Trophoblast cell (in vitro differentiated cells and primary cell): ENCODE data around the gene SATB1.

Experiments
- DNase-seq, 2 donors: peaks; one replicate each; pipeline ENCODE4 v3.0.0-alpha.2; 2016
- H2AFZ ChIP-seq: 2 replicates; pipeline ENCODE4 v1.6.1; 2013; ENCODE audit warnings: low read length, moderate library complexity, mild to moderate bottlenecking; ENCODE audit not compliant: insufficient read depth, poor library complexity
- H2AK5ac ChIP-seq: 2 replicates; pipeline ENCODE4 v1.6.1; 2013; ENCODE audit warnings: mild to moderate bottlenecking, low read length
- H2BK120ac ChIP-seq: 2 replicates; pipeline ENCODE4 v1.6.1; 2013; ENCODE audit warnings: low read length, mild to moderate bottlenecking, moderate library complexity; ENCODE audit not compliant: insufficient read depth, poor library complexity
- H2BK12ac ChIP-seq: 2 replicates; pipeline ENCODE4 v1.6.1; 2013; ENCODE audit warnings: mild to moderate bottlenecking, low read length, moderate library complexity
- H2BK5ac ChIP-seq: 2 replicates; pipeline ENCODE4 v1.6.1; 2013; ENCODE audit warnings: low read length, low read depth, moderate library complexity, mild to moderate bottlenecking; ENCODE audit not compliant: poor library complexity
- H3K14ac ChIP-seq: 2 replicates; pipeline ENCODE4 v1.6.1; 2013; ENCODE audit warnings: mild to moderate bottlenecking, low read length
- H3K18ac ChIP-seq: 2 replicates; pipeline ENCODE4 v1.6.1; 2013; ENCODE audit warnings: mild to moderate bottlenecking, low read length
- H3K23ac ChIP-seq: 2 replicates; pipeline ENCODE4 v1.6.1; 2013; ENCODE audit warnings: low read length
- H3K27ac ChIP-seq: 2 replicates; pipeline ENCODE4 v1.5.1; 2013; ENCODE audit warnings: low read depth, mild to moderate bottlenecking, inconsistent platforms, low read length, moderate library complexity
- H3K27me3 ChIP-seq: 2 replicates; pipeline ENCODE4 v1.6.1; 2013; ENCODE audit warnings: inconsistent platforms, mild to moderate bottlenecking, low read length, moderate library complexity; ENCODE audit not compliant: insufficient read depth
- H3K36me3 ChIP-seq, 2 experiments: 1 replicate in 1 of 2; 2 replicates in 1 of 2; pipeline ENCODE4 v1.6.1; 2013; ENCODE audit warnings: low read length in 2 of 2, mild to moderate bottlenecking in 2 of 2, moderate library complexity in 1 of 2; ENCODE audit not compliant: insufficient read depth in 2 of 2, control insufficient read depth in 1 of 2
- H3K4ac ChIP-seq: 2 replicates; pipeline ENCODE4 v1.6.1; 2013; ENCODE audit warnings: low read depth, mild to moderate bottlenecking, low read length, moderate library complexity
- H3K4me1 ChIP-seq, 2 experiments: 1 replicate in 1 of 2; 2 replicates in 1 of 2; pipeline ENCODE4 v1.6.1; 2013; ENCODE audit warnings: low read length in 2 of 2, mild to moderate bottlenecking in 2 of 2, moderate library complexity in 1 of 2; ENCODE audit not compliant: insufficient read depth in 2 of 2, control insufficient read depth in 1 of 2
- H3K4me2 ChIP-seq: 2 replicates; pipeline ENCODE4 v1.6.1; 2013; ENCODE audit warnings: inconsistent platforms, mild to moderate bottlenecking, low read length, moderate library complexity
- H3K4me3 ChIP-seq: 2 replicates; pipeline ENCODE4 v1.5.1; 2013; ENCODE audit warnings: mild to moderate bottlenecking, low read depth, low read length, inconsistent platforms
- H3K79me1 ChIP-seq: one replicate; pipeline ENCODE4 v1.6.1; 2013; ENCODE audit warnings: low read length
- H3K79me2 ChIP-seq: 2 replicates; pipeline ENCODE4 v1.6.1; 2013; ENCODE audit warnings: low read length, mild to moderate bottlenecking; ENCODE audit not compliant: control insufficient read depth, insufficient read depth, poor library complexity
- H3K9ac ChIP-seq: 2 replicates; pipeline ENCODE4 v1.6.1; 2013; ENCODE audit warnings: mild to moderate bottlenecking, low read length
- H3K9me3 ChIP-seq: 2 replicates; pipeline ENCODE4 v1.6.1; 2013; ENCODE audit warnings: low read depth, mild to moderate bottlenecking, control low read depth, inconsistent platforms, low read length; ENCODE audit not compliant: insufficient read depth
- H4K12ac ChIP-seq: 2 replicates; pipeline ENCODE4 v1.6.1; 2013; ENCODE audit warnings: low read depth, mild to moderate bottlenecking, low read length, moderate library complexity
- H4K8ac ChIP-seq: 2 replicates; pipeline ENCODE4 v1.6.1; 2013; ENCODE audit warnings: low read depth, mild to moderate bottlenecking, low read length, moderate library complexity
- H4K91ac ChIP-seq: one replicate; pipeline ENCODE4 v1.6.1; 2013; ENCODE audit warnings: low read depth, mild to moderate bottlenecking, low read length, moderate library complexity
- WGBS: extraction: QIAGEN DNeasy Blood & Tissue Kit; methylation state at CpG from one replicate; pipeline ENCODE4 v1.1.7; 2013; ENCODE audit warnings: missing lambda C conversion rate; ENCODE audit not compliant: insufficient read length, insufficient coverage; ENCODE audit errors: extremely low coverage; 5-methylcytosine and 5-hydroxymethylcytosine counted together

SATB1 gene

DNA sequence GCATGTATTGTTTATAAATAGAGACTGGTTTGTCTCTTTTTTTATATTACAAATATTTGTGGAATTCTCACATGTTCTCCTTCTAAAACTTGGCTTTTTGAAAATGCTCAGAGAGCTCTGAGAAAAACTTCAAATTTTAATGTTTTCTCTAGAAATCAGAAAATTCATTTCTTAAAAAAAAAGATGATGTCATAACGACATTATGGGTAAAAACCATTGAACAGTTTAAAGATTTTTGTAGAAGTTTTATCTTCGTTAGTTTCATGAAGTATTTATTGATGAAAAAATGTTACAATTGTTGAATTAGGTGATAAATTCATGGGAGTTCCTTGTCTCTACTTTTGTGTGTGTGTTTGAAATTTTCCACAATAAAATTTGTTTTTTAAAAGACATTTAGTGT is 81.3 kb downstream of the SATB1 start:
- H3K4me1 ChIP-seq, result no peaks in the 10 kb centered on the region
- no peak overlapping the region for H3K23ac ChIP-seq
- no peak overlapping the region for H4K91ac ChIP-seq
- no peaks in the 10 kb centered on the region for H3K27me3 ChIP-seq
- H3K4ac ChIP-seq, result no peak overlapping the region
- no peak overlapping the region for H3K9ac ChIP-seq
- DNase-seq, result no peak
- no peaks in the 10 kb centered on the region for H3K9me3 ChIP-seq
- H4K8ac ChIP-seq, result no peak overlapping the region
- H3K36me3 ChIP-seq, result no peaks in the 10 kb centered on the region
- no peak overlapping the region for H2AK5ac ChIP-seq
- no peak overlapping the region for H3K27ac ChIP-seq
- H3K18ac ChIP-seq, result no peak overlapping the region
- H2BK120ac ChIP-seq, result no peak overlapping the region
- H3K79me2 ChIP-seq, result no peaks in the 10 kb centered on the region
- no peak overlapping the region for H2BK5ac ChIP-seq
- no peak overlapping the region for H3K14ac ChIP-seq
- H3K79me1 ChIP-seq, result no peaks in the 10 kb centered on the region
- H2AFZ ChIP-seq, result no peak overlapping the region
- H3K4me3 ChIP-seq, result no peak overlapping the region
- no CpG with 5 or more reads among the region's 2 CpGs for WGBS
- no peak overlapping the region for H2BK12ac ChIP-seq
- H4K12ac ChIP-seq, result no peak overlapping the region
- no peak overlapping the region for H3K4me2 ChIP-seq

DNA sequence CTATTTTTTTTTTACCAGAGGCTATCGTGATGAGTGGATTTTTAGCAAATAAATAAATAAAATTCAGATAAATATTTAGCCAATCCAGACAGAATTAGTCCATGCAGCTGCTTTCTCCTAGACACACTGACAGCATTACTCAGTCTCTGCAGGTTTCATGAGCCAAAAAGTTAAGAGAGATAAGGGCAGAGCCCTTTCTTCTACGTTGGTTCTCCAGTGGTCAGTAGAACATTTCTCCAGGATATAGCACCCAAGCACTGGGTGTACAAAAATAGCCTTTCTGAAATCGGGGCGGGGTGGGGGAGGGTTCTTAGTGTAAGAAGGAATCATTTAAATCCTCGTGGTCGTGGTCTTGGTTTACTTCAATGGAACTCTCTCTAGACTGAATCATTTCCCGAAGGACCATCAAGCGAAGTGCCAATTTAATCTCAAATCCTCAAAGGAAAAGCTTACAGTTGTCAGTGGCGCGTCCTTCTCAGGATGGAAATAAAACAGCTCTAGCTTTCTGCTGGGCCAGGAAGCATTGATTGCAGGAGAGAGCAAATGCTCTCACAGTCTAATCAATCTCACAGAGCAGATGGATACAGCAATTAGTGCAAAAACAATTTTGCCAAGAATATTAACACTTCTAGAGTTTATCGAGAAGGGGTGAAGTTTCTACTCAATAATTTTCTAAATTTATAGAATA is 86.2 kb downstream of the SATB1 start:
- H4K91ac ChIP-seq, result no peak overlapping the region
- H4K8ac ChIP-seq, result no peak overlapping the region
- no peak overlapping the region for H3K14ac ChIP-seq

DNA sequence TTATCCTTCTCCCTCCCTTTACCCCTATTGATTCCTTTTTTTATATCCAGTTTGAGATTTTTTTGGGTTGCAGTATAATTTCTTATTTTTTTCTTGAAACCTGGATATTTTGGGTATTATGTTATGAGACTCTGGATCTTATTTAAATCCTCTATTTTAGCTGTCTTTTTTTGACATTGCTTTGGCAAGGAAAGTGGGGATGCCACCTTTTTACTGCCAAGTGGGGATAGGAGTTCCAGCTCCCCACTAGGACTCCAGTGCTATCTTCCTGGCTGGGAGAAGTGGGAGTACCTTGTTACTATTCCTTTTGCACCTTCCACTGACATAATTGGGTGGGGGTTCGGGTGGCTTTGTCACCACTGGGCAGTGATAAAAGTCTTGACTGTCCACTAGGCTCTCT is 87.9 kb downstream of the SATB1 start:
- no peak overlapping the region for H3K9ac ChIP-seq
- H3K9me3 ChIP-seq, result no peaks in the 10 kb centered on the region
- H3K27me3 ChIP-seq, result no peaks in the 10 kb centered on the region
- H2AFZ ChIP-seq, result no peak overlapping the region
- H3K79me2 ChIP-seq, result no peaks in the 10 kb centered on the region
- no peak overlapping the region for H4K91ac ChIP-seq
- no peak overlapping the region for H2AK5ac ChIP-seq
- H3K79me1 ChIP-seq, result no peaks in the 10 kb centered on the region
- no peak overlapping the region for H4K8ac ChIP-seq
- no peaks in the 10 kb centered on the region for H3K4me1 ChIP-seq
- no peak overlapping the region for H3K4ac ChIP-seq
- H3K23ac ChIP-seq, result no peak overlapping the region
- H3K36me3 ChIP-seq, result no peaks in the 10 kb centered on the region
- H2BK5ac ChIP-seq, result no peak overlapping the region
- no peak overlapping the region for H3K14ac ChIP-seq
- H3K18ac ChIP-seq, result no peak overlapping the region
- no CpG with 5 or more reads among the region's 1 CpG for WGBS
- no peak overlapping the region for H4K12ac ChIP-seq
- DNase-seq, result no peak
- no peak overlapping the region for H2BK12ac ChIP-seq
- H3K4me3 ChIP-seq, result no peak overlapping the region
- H3K27ac ChIP-seq, result no peak overlapping the region
- no peak overlapping the region for H2BK120ac ChIP-seq
- no peak overlapping the region for H3K4me2 ChIP-seq

More for the DNA sequence above, 86.2 kb downstream of the SATB1 start:
- no peak for DNase-seq
- no CpG with 5 or more reads among the region's 11 CpGs for WGBS
- no peak overlapping the region for H2BK12ac ChIP-seq
- H3K18ac ChIP-seq, result no peak overlapping the region
- H2BK120ac ChIP-seq, result no peak overlapping the region
- no peak overlapping the region for H3K9ac ChIP-seq
- no peaks in the 10 kb centered on the region for H3K79me1 ChIP-seq
- no peak overlapping the region for H2BK5ac ChIP-seq
- H3K23ac ChIP-seq, result no peak overlapping the region
- H3K4me2 ChIP-seq, result no peak overlapping the region
- no peaks in the 10 kb centered on the region for H3K9me3 ChIP-seq
- no peaks in the 10 kb centered on the region for H3K27me3 ChIP-seq
- H3K79me2 ChIP-seq, result no peaks in the 10 kb centered on the region
- no peak overlapping the region for H3K4me3 ChIP-seq
- H3K4ac ChIP-seq, result no peak overlapping the region
- H4K12ac ChIP-seq, result no peak overlapping the region
- no peak overlapping the region for H2AFZ ChIP-seq
- no peaks in the 10 kb centered on the region for H3K36me3 ChIP-seq
- no peak overlapping the region for H3K27ac ChIP-seq
- H3K4me1 ChIP-seq, result no peaks in the 10 kb centered on the region
- no peak overlapping the region for H2AK5ac ChIP-seq

DNA sequence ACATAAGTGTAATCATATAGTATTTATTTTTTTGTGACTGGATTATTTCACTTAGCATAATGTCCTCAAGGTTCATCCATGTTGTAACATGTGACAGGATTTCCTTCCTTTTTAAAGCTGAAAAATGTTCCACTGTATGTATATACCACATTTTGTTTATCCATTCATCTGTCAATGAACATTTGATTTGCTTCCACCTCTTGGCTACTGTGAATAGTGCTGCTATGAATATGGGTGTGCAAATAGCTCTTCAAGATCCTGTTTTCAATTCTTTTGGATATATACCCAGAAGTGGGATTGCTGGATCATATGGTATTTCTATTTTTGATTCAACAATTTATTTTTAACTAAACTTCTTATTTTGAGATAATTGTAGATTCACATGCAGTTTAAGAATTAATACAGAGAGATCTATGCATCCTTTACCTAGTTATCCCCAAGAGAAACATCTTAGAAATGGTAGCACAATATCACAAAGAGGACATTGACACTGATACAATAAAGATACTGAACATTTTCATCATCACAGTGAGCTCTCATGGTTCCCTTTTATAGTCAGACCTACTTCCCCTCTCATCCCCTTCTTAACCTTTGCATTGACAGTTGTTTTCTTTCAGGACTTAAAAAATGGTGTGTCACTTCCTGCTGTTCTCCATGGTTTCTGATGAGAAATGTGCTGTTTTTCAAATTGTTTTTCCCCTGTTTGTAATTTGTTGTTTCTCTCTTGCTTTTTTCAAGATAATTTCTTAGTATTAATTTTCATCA is 90.1 kb downstream of the SATB1 start:
- Histone ChIP-seq H4K12ac (no peak overlapping the region), H3K79me1 (no peaks in the 10 kb centered on the region), H4K8ac (no peak overlapping the region), H4K91ac (no peak overlapping the region), H3K4me2 (no peak overlapping the region), H2BK12ac (no peak overlapping the region), H3K27ac (no peak overlapping the region), H2BK120ac (no peak overlapping the region), H3K4me3 (no peak overlapping the region), H2AK5ac (no peak overlapping the region), H3K14ac (no peak overlapping the region), H3K9ac (no peak overlapping the region), H3K9me3 (no peaks in the 10 kb centered on the region), H3K36me3 (no peaks in the 10 kb centered on the region), H3K4ac (no peak overlapping the region), H3K18ac (no peak overlapping the region), H3K4me1 (no peaks in the 10 kb centered on the region), H3K79me2 (no peaks in the 10 kb centered on the region), H3K23ac (no peak overlapping the region), H2BK5ac (no peak overlapping the region), H2AFZ (no peak overlapping the region), H3K27me3 (no peaks in the 10 kb centered on the region)
- no peak for DNase-seq
